Thoracic aorta (tissue), 2 donors: Measurements from ENCODE around the gene SLC23A2. TPM values are rescaled to one million over a fixed set of nuclear protein-coding genes. Genes with fewer than 3 reads are reported as not detected.

Experiments
- ATAC-seq: fragments of 150-250 bp; one replicate; pipeline ENCODE4 v1.8.0; 2017; ENCODE audit warnings: low read depth; ENCODE audit not compliant: insufficient number of reproducible peaks, low FRiP score
- DNase-seq: peaks from one replicate; pipeline ENCODE4 v3.0.0-alpha.2; 2020; ENCODE audit warnings: low spot score
- H3K27ac ChIP-seq, 2 donors: fragments of 200-600 bp; sonication (generic); 1 replicate in 1 of 2; 2 replicates in 1 of 2; pipeline ENCODE4 v1.5.1; 2016; ENCODE audit warnings: mild to moderate bottlenecking in 2 of 2, moderate library complexity in 2 of 2
- H3K27me3 ChIP-seq: fragments of 200-600 bp; sonication (generic); replicated peaks from 2 replicates; pipeline ENCODE4 v1.6.0; 2016; ENCODE audit warnings: mild to moderate bottlenecking; ENCODE audit not compliant: insufficient read depth
- H3K36me3 ChIP-seq: fragments of 200-600 bp; sonication (generic); one replicate; pipeline ENCODE4 v1.5.1; 2016
- H3K4me1 ChIP-seq, 2 donors: fragments of 200-600 bp; sonication (generic); 1 replicate in 1 of 2; 2 replicates in 1 of 2; pipeline versions ENCODE4 v1.5.1 to v1.6.0; 2016; ENCODE audit warnings: low read depth in 2 of 2, mild to moderate bottlenecking in 1 of 2; ENCODE audit not compliant: control insufficient read depth in 1 of 2
- H3K4me3 ChIP-seq: fragments of 200-600 bp; sonication (generic); 2 replicates; pipeline ENCODE4 v1.5.1; 2016; ENCODE audit warnings: mild to moderate bottlenecking
- H3K9me3 ChIP-seq: fragments of 200-600 bp; sonication (generic); 2 replicates; pipeline ENCODE4 v1.5.1; 2016
- total RNA-seq, 2 donors: library from RNA; depleted of rRNA; stranded (reverse); fragments of >200 nt; gene quantifications; one replicate each; pipeline versions ENCODE4 v1.1.0 to v1.2.3, GENCODE V29; 2016
- TF ChIP-seq, protein P1 (sequence below): fragments of 200-600 bp; sonication (generic); IDR thresholded peaks from one replicate; pipeline ENCODE4 v1.5.1; 2019; ENCODE audit warnings: antibody characterized with exemption

The SLC23A2 gene
- total RNA-seq, 2 donors from 2014 or later: 32.1 to 51.9 TPM

DNA sequence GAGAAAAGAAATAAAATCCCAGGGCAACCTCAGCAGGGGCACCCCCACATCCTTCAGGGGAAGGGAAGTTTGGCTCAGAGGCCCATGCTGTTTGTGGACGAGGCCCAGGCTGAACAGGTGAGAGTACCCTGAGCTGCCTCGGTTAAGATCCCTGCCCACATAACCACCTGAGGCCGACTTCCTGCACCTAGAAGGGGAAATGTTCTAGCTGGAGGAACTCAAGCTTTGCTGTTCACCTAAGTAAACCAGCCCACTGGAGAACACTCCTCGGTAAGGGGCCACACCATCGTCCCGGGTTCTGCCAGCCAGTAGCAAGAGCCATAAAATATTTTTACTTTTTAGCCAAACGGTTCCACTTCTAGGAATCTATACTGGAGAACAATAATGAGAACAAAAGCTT, 88.2 kb downstream of the SLC23A2 start:
- H3K27me3 ChIP-seq: no peaks in the 10 kb centered on the region
- H3K4me1 ChIP-seq: peaks cover 7 to 27% of the 10 kb centered on the region in 2 donors
- no peak overlapping the region for H3K27ac ChIP-seq
- ATAC-seq (no peak), DNase-seq (no peak)
- TF ChIP-seq, protein P1, sequence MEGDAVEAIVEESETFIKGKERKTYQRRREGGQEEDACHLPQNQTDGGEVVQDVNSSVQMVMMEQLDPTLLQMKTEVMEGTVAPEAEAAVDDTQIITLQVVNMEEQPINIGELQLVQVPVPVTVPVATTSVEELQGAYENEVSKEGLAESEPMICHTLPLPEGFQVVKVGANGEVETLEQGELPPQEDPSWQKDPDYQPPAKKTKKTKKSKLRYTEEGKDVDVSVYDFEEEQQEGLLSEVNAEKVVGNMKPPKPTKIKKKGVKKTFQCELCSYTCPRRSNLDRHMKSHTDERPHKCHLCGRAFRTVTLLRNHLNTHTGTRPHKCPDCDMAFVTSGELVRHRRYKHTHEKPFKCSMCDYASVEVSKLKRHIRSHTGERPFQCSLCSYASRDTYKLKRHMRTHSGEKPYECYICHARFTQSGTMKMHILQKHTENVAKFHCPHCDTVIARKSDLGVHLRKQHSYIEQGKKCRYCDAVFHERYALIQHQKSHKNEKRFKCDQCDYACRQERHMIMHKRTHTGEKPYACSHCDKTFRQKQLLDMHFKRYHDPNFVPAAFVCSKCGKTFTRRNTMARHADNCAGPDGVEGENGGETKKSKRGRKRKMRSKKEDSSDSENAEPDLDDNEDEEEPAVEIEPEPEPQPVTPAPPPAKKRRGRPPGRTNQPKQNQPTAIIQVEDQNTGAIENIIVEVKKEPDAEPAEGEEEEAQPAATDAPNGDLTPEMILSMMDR: no peak
- H3K4me3 ChIP-seq: no peak overlapping the region
- H3K36me3 ChIP-seq: no peaks in the 10 kb centered on the region
- H3K9me3 ChIP-seq: no peaks in the 10 kb centered on the region

DNA sequence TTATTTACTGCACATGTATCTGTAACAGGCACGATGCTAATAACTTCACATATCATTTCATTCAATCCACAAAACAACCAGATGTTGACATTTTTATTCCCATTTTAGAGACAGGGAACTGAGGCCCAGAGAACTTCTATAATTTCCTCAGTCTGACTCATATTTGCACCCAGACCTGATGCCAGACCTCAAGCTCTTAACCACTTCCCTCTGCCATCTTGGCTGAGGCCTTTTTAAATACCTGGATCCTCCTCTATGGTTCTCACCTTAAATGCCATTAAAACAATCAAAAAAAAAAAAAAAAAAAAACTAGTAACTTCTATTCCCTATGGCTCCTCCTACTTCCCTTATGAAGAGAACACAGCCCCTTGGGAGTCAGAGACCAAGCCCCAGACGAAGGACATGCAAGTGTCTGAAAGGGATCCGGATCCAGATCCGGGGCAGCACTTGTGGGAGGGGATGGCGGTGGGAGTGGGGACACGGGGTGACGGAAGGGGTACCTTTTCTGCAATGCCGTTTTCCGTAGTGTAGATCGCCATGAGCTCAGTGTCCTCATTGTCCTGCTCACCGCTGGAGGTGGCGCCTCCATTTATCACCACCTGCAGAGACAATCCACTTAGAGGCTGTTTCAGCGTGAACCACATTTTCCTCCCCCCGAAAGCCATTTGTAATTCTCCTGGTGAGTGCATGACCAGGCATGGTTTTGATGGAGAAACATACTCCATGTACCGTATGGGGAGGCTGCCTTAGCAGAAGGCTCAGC, 88.7 kb downstream of the SLC23A2 start:
- no peaks in the 10 kb centered on the region for H3K27me3 ChIP-seq
- H3K4me1 ChIP-seq: peaks cover 4 to 21% of the 10 kb centered on the region in 2 donors
- H3K36me3 ChIP-seq: no peaks in the 10 kb centered on the region
- H3K27ac ChIP-seq: no peak overlapping the region
- ATAC-seq (no peak), DNase-seq (no peak)
- H3K9me3 ChIP-seq: no peaks in the 10 kb centered on the region
- H3K4me3 ChIP-seq: no peak overlapping the region
- TF ChIP-seq, protein P1: no peak

DNA sequence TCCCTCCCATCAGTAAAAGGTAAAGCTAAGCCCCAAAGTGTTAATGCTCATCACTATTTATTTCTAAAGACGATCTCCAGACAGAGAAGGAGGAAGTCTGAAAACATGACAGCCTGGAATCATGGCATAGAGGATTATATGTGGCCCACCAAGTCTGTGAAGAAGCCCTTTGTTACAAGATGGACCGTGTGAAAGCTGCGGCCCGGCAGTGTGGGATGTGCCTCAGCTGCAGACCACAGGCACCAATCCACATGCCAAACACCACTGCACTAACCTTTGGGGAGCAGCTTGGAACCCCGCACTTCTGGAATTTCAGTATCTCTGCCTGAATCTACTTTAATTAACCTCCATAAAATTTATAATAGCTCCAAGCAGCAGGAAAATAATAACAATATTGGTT, 90.4 kb downstream of the SLC23A2 start:
- Histone ChIP-seq H3K27ac (no peak overlapping the region), H3K27me3 (no peaks in the 10 kb centered on the region), H3K36me3 (no peaks in the 10 kb centered on the region), H3K9me3 (no peaks in the 10 kb centered on the region), H3K4me1 (peaks cover 0 to 7% of the 10 kb centered on the region in 2 donors), H3K4me3 (no peak overlapping the region)
- TF ChIP-seq, protein P1: no peak
- DNase-seq (no peak), ATAC-seq (no peak)

DNA sequence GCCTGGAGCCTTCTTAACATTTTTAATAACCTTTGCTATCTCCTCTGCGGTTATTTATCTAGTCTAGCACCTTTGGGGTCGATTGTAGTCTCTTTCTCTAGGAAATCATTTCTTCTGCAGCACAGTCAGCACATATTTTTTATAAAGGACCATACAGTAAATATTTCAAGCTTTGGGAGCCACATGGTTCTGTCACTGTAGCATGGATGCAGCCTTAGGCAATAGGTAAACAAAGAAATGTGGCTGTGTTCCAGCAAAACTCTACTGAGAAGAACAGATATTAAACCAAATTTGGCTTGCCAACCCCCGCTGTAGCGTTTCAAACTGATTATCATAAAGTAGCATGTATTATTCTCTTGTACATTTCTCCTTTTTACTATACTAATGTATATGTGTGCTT, 95.7 kb downstream of the SLC23A2 start:
- TF ChIP-seq, protein P1: no peak
- Histone ChIP-seq H3K4me1 (no peaks in the 10 kb centered on the region), H3K27me3 (no peaks in the 10 kb centered on the region), H3K36me3 (no peaks in the 10 kb centered on the region), H3K27ac (no peak overlapping the region), H3K9me3 (no peaks in the 10 kb centered on the region), H3K4me3 (no peak overlapping the region)
- ATAC-seq (no peak), DNase-seq (no peak)

DNA sequence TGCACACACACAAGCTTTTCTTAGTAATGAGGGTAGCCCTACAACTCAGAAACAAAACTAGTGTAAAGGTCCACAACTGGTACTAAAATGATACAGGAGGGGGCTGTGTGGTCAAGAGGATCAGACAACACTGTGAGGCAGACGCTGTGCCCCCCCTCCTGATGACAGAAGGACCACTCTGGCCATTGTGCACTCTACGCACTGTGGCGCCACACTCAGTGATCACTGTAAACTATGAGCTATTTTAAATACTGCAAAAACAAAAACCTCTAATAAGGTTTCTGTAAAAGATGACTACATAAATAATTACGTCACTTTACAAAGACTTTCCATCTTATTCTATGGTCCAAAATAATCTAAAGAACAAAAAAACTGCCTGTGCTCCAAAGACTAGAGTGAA, 96.1 kb downstream of the SLC23A2 start:
- no peak overlapping the region for H3K4me3 ChIP-seq
- H3K36me3 ChIP-seq: no peaks in the 10 kb centered on the region
- ATAC-seq: no peak
- TF ChIP-seq, protein P1: no peak
- no peak for DNase-seq
- no peaks in the 10 kb centered on the region for H3K9me3 ChIP-seq
- H3K27me3 ChIP-seq: no peaks in the 10 kb centered on the region
- H3K27ac ChIP-seq: no peak overlapping the region
- no peaks in the 10 kb centered on the region for H3K4me1 ChIP-seq
